OCI-LY7 (cell line): ENCODE results near the gene HACD3.

Experiments used
- CTCF ChIP-seq: fragments of 200-600 bp; sonication (generic); conservative IDR thresholded peaks from 2 replicates; pipeline ENCODE4 v1.5.1; 2014; ENCODE audit warnings: mild to moderate bottlenecking, antibody characterized with exemption, low read length, moderate library complexity, mixed read lengths
- EZH2phosphoT487 ChIP-seq: fragments of 200-600 bp; sonication (generic); IDR thresholded peaks from 2 replicates; pipeline ENCODE4 v1.6.1; 2018; ENCODE audit warnings: low read depth, borderline replicate concordance, mild to moderate bottlenecking, mixed run types, antibody characterized with exemption, low read length, moderate library complexity, mixed read lengths

DNA sequence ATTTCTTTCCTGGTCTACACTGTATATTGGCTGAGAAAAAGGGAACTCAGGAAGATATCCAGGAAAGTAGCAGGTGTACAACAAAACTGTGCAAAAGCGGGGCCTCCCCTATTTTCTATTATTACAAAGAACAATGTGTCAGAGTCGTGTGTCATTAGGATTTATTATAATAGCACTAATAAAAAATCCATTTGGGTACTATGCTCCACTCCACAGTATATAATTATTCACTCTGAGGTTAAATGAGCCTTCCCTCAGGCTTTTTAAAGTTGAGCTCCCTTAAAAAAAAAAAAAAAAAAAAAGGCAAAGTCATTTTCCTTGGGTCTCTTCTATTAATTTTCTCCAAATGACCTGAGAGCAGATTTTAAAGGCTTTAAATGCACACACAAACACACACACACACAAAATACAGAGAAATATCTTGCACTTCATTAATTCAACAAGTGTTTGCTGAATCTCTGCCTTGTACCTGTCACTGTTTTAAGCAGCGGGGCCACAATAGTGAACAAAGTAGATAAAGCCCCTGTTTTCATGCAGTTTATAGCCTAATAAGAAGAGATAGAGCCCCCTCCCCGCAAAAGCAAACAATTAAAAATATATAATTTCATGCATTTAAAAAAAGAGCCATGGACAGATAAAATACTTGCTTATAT lies 11.5 kb upstream of the HACD3 start:
- no peak for TF ChIP-seq CTCF
- TF ChIP-seq EZH2phosphoT487: no peak
